Skeletal muscle satellite cell (primary cell): Measurements from ENCODE around the gene MCCC2.
"Not testable (repeated sequence)": the region's sequence is repeated elsewhere in the genome, so short reads cannot be mapped to it uniquely, and the experiment has no call there.

Experiments used
- H3K27me3 ChIP-seq: 2 replicates; pipeline ENCODE4 v1.7.0; 2013; ENCODE audit warnings: low read length; ENCODE audit not compliant: control insufficient read depth, insufficient read depth
- H3K36me3 ChIP-seq: 2 replicates; pipeline ENCODE4 v1.7.0; 2013; ENCODE audit warnings: mild to moderate bottlenecking, control low read depth, low read length; ENCODE audit not compliant: insufficient read depth
- H3K4me1 ChIP-seq: 2 replicates; pipeline ENCODE4 v1.7.0; 2013; ENCODE audit warnings: low read length; ENCODE audit not compliant: control insufficient read depth, insufficient read depth
- H3K4me2 ChIP-seq: 2 replicates; pipeline ENCODE4 v1.7.0; 2013; ENCODE audit warnings: mild to moderate bottlenecking, low read length
- H3K4me3 ChIP-seq: 2 replicates; pipeline ENCODE4 v1.7.0; 2013; ENCODE audit warnings: low read length
- H3K9ac ChIP-seq: 2 replicates; pipeline ENCODE4 v1.7.0; 2013; ENCODE audit warnings: mild to moderate bottlenecking, low read depth, low read length, moderate library complexity
- H3K9me3 ChIP-seq: replicated peaks from 2 replicates; pipeline ENCODE4 v1.7.0; 2013; ENCODE audit warnings: mild to moderate bottlenecking, control low read depth, low read length

Gene MCCC2

DNA sequence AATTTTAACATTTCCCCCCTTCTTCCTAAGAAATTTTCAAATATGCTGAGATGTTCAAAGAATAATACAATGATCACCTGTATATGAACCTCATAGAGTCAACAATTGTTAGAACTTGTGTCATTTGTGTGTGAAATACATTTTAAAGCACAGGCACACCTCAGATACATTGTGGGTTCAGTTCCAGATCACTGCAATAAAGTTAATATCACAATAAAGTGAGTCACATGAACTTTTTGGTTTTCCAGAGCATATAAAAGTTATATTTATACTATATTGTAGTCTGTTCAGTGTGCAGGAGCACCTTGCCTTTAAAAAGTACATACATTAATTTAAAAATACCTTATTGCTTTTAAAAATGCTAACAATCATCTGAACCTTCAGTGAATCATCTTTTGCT, 50.0 kb downstream of the MCCC2 start:
- H3K36me3 ChIP-seq, result peaks cover 11% of the 10 kb centered on the region
- no peaks in the 10 kb centered on the region for H3K4me1 ChIP-seq
- no peak overlapping the region for H3K4me2 ChIP-seq
- H3K27me3 ChIP-seq, result no peaks in the 10 kb centered on the region
- no peaks in the 10 kb centered on the region for H3K9me3 ChIP-seq
- no peak overlapping the region for H3K4me3 ChIP-seq
- H3K9ac ChIP-seq, result no peak overlapping the region

DNA sequence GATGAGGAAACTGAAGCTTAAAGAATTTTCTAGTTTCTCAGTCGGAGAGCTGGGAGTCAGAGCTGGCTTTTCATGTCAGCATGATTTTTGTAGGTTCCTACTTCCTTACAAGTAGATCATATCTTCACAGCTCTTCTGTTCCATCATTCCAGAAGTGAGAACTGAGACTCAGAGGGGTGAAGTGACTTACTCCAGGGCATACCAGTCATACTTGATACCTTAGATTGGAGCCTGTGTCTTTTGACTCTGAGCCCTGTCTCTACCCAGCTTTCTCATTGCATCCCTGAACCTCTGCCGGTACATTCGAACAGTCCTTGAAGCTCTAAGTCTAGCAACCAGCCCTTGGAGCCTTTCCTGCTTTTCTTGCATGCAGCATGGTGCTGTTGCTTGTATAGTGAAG, 53.3 kb downstream of the MCCC2 start:
- no peak overlapping the region for H3K4me3 ChIP-seq
- no peaks in the 10 kb centered on the region for H3K27me3 ChIP-seq
- H3K9ac ChIP-seq, result no peak overlapping the region
- H3K36me3 ChIP-seq, result peaks cover 6% of the 10 kb centered on the region
- H3K4me1 ChIP-seq, result no peaks in the 10 kb centered on the region
- H3K4me2 ChIP-seq, result no peak overlapping the region
- no peaks in the 10 kb centered on the region for H3K9me3 ChIP-seq

DNA sequence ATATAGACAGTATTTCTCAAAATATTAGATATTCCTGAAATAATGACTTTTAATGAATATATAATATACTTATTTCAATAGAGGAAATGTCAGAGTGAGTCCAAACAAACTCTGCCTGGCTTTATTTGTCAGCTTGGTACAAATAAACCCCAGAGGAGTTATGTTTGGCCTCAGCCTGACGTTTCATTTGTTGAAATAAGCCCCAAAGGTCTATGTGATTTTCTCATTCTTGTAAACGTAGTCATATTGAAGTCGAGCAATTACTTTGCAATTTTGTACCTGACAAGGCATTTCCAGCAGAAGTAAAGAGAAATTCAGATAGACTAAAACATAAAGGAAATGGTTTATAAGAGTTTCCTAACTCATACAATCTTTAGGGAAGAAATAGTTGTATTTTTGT, 57.9 kb downstream of the MCCC2 start:
- Histone ChIP-seq H3K4me1 (no peaks in the 10 kb centered on the region), H3K27me3 (no peaks in the 10 kb centered on the region), H3K9me3 (no peaks in the 10 kb centered on the region), H3K36me3 (peaks cover 6% of the 10 kb centered on the region), H3K4me3 (no peak overlapping the region), H3K9ac (no peak overlapping the region), H3K4me2 (no peak overlapping the region)

DNA sequence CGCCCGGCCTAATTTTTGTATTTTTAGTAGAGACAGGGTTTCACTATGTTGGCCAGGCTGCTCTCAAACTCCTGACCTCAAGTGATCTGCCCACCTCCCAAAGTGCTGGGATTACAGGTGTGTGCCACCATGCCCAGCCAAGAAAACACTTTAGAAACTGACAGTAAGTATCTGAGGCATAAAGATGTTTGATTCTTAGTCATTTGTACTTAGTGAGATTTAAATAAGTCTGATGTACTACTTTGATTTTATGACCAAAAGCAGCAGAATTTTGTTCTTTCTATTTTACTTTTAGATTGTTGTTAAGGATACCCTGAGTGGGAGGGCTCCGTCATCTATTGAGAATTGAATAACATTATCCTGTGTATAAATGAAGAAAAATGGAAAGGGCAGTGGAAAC, 63.8 kb downstream of the MCCC2 start:
- not testable (repeated sequence) for H3K4me1 ChIP-seq, H3K27me3 ChIP-seq, H3K9ac ChIP-seq, H3K4me3 ChIP-seq, H3K9me3 ChIP-seq, H3K4me2 ChIP-seq
- H3K36me3 ChIP-seq, result peaks cover 21% of the 10 kb centered on the region

DNA sequence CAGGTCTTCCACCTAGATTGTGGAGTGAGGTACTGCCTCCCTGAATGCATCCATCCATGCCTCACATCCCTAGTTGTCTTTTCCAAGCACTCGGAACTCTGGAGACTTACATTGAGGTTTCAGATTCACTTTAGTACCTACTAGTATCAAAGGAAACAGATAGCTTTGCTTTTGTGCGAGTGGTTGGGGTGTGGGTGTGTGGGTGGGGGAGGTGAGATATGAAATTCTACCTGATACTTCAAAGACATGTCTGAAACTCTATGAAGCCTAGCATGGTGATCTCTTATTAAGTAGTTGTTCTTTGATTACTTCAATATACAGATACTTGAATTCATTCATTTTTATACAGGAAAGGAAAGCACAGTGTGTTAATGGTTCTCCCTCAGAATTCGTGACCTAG, 64.4 kb downstream of the MCCC2 start:
- peaks cover 21% of the 10 kb centered on the region for H3K36me3 ChIP-seq
- H3K4me1 ChIP-seq, result no peaks in the 10 kb centered on the region
- no peaks in the 10 kb centered on the region for H3K9me3 ChIP-seq
- H3K4me3 ChIP-seq, result no peak overlapping the region
- H3K4me2 ChIP-seq, result no peak overlapping the region
- no peaks in the 10 kb centered on the region for H3K27me3 ChIP-seq
- no peak overlapping the region for H3K9ac ChIP-seq

DNA sequence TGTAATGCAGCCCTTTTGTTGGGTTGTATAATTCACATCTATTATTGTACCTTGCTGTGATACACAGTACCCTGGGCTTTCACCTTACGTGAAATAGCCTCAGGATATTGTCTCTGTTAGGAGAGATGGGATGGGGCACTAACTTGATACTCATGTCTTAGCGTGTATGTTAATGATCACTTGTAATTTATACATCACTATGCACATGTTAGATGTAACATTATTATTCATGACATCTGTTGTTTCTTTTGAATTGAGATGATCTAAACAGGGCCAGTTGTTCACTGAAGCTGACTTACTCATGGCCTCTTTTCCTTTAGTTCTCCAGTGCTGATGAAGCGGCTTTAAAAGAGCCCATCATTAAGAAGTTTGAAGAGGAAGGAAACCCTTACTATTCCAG, 65.2 kb downstream of the MCCC2 start:
- H3K4me1 ChIP-seq, result no peaks in the 10 kb centered on the region
- no peak overlapping the region for H3K4me2 ChIP-seq
- H3K9ac ChIP-seq, result no peak overlapping the region
- H3K27me3 ChIP-seq, result no peaks in the 10 kb centered on the region
- H3K4me3 ChIP-seq, result no peak overlapping the region
- peaks cover 20% of the 10 kb centered on the region for H3K36me3 ChIP-seq
- no peaks in the 10 kb centered on the region for H3K9me3 ChIP-seq

DNA sequence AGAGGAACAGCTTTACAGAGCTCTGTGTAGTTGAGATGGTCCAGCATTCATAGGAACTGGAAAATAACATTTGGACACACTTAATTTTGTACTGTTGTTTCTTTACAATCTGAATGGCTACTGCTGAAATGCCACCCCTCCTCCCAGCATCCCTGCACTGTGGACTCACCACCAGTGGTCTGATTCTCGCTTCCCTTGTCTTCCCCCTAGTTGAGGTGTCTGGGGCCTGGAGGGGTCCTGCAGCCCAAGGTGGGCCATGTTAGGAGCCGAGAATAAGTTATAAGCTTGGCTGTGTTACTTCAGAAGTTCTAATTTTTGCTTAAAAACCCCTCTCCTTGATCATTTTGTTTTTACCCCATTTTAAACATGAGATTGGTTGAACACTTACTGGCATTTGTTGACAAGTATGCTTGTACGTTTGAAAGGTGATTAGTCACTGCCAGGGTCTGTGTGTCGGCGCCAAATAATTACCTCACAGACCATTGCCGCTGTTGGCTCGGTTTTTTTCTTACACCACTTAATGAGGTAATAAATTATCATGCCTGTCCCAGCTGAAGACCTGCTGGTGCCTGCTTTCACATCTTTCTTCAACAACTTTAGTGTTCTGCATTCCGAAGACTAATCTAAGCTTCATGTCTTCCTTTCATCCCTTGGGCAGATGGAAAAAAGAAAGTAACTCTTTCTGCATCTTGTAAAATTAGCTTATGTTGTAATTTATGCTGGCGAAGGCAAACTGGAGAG, 65.8 kb downstream of the MCCC2 start:
- H3K36me3 ChIP-seq, result peaks cover 20% of the 10 kb centered on the region
- H3K9ac ChIP-seq, result no peak overlapping the region
- no peaks in the 10 kb centered on the region for H3K9me3 ChIP-seq
- no peaks in the 10 kb centered on the region for H3K4me1 ChIP-seq
- no peak overlapping the region for H3K4me3 ChIP-seq
- H3K4me2 ChIP-seq, result no peak overlapping the region
- H3K27me3 ChIP-seq, result no peaks in the 10 kb centered on the region

DNA sequence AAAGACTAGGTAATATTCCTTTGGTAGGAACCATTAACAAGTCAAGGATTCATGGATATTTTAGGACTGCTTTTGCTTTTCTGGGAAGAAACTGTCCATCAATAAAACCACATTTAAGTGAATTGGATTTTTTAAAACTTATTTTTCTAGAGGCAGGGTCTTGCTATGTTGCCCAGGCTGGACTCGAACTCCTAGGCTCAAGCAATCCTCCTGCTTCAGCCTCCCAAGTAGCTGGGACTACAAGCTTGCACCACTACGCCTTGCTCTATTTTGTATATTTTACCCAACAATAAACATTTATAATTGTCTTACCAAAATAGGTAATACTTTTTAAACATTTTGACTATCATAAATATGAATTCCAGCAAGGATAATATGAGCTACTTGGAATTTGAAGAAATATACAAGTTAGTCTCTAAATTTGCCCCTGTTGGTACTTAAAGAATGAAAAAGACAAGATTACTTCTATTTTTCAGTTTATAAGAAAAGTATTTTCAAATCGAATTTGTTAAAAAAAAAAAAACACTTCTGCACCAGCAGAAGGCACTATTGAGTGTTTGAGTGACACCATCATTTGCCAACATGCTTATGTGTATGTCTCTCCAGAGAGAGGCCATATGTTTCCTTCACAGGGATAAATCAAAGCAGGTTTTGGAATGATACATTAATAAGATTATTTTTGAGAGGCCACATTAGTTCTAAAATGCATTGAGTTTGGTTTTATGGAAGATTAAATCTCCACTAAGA, 71.9 kb downstream of the MCCC2 start:
- Histone ChIP-seq H3K9ac (no peak overlapping the region), H3K4me1 (no peaks in the 10 kb centered on the region), H3K36me3 (peaks cover 8% of the 10 kb centered on the region), H3K4me3 (no peak overlapping the region), H3K27me3 (no peaks in the 10 kb centered on the region), H3K9me3 (no peaks in the 10 kb centered on the region), H3K4me2 (no peak overlapping the region)

DNA sequence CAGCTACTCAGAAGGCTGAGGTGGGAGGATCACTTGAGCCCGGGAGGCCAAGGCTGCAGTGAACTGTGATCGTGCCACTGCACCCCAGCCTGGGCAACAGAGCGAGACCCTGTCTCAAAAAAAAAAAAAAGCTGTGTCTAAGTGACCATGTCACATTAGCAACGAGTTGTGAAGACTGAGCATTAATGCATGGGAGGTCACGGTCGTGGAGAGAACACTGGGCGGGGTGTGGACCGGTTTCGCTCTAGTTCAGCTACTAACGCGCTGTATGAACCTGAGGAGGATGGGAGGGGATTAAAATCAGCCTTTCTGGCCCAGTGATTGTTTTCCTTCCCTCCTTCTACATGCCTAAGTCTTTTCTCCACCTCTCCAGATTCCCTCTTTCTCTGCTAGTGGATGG, 75.2 kb downstream of the MCCC2 start:
- Histone ChIP-seq H3K9me3 (no peaks in the 10 kb centered on the region), H3K4me1 (no peaks in the 10 kb centered on the region), H3K4me2 (no peak overlapping the region), H3K27me3 (no peaks in the 10 kb centered on the region), H3K9ac (no peak overlapping the region), H3K36me3 (no peaks in the 10 kb centered on the region), H3K4me3 (no peak overlapping the region)

DNA sequence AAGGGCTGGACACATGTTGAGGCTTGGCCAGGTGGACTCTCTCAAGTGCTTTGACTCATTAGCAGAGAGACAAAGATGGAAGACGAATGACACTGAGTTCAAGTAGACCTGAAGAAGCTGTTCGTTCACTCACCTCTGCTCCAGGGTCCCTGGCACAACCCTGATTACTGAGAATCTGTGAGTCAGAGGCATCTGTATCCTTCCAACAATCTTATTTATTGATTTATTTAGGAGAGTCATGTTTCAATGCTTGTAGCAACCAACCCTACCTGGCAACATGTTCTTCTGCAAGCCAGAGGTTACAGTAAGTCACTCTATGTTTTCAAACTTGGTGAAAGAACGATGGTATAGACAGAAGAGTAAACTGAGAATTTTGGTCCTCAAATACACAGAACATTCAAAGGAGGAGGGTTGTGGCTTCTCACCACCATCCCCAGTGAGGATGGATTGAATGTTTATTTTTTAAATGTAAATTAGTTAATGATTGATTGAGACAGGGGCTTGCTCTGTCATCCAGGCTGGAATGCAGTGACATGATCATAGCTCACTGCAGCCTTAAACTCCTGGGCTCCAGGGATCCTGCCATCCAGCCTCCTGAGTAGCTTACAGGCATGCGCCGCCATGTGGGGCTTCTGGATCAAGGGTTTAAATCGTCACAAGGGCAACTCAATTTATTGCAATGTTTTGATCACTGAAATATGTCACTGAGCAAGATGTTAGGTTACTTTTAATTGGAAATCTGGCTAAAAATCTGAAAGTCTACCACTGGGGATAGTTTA, 76.2 kb downstream of the MCCC2 start:
- Histone ChIP-seq H3K9me3 (no peaks in the 10 kb centered on the region), H3K4me3 (no peak overlapping the region), H3K9ac (no peak overlapping the region), H3K4me2 (no peak overlapping the region), H3K36me3 (no peaks in the 10 kb centered on the region), H3K4me1 (no peaks in the 10 kb centered on the region), H3K27me3 (no peaks in the 10 kb centered on the region)

DNA sequence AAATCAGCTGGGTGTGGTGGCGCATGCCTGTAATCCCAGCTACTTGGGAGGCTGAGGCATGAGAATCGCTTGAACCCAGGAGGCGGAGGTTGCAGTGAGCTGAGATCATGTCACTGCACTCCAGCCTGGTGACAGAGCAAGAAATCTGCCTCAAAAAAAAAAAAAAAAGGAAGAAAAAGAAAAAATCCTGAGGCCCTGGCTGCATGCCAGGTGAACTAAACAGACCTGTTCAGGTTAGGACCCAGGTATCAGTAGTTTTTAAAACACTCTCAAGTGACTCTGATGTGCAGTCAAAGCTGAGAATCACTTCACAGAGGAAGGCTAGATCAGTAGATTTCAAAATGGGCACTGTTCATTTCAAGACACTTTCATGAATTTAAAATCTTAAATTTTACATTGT, 77.5 kb downstream of the MCCC2 start:
- not testable (repeated sequence) for H3K4me2 ChIP-seq, H3K9ac ChIP-seq, H3K36me3 ChIP-seq

More for the DNA sequence above, 77.5 kb downstream of the MCCC2 start:
- H3K9me3 ChIP-seq, H3K27me3 ChIP-seq, H3K4me1 ChIP-seq, H3K4me3 ChIP-seq: not testable (repeated sequence)
